Ishikawa (cell line): ENCODE data around the gene SCAF1.

Experiments used
- CEBPB ChIP-seq: IDR thresholded peaks from 2 replicates; pipeline ENCODE4 v1.6.1; 2012
- CREB1 ChIP-seq: IDR thresholded peaks from 2 replicates; pipeline ENCODE4 v1.6.1; 2012; ENCODE audit warnings: low read depth
- EGR1 ChIP-seq: IDR thresholded peaks from 2 replicates; pipeline ENCODE4 v1.6.1; 2012
- EP300 ChIP-seq: IDR thresholded peaks from 2 replicates; pipeline ENCODE4 v1.6.1; 2012; ENCODE audit warnings: borderline replicate concordance
- FOXM1 ChIP-seq: IDR thresholded peaks from 2 replicates; pipeline ENCODE4 v1.6.1; 2012; ENCODE audit warnings: low read depth, borderline replicate concordance
- NFIC ChIP-seq: IDR thresholded peaks from 2 replicates; pipeline ENCODE4 v1.6.1; 2012
- RAD21 ChIP-seq: IDR thresholded peaks from 2 replicates; pipeline ENCODE4 v1.6.1; 2012; ENCODE audit warnings: low read depth
- REST ChIP-seq: IDR thresholded peaks from 2 replicates; pipeline ENCODE4 v1.6.1; 2012; ENCODE audit warnings: low read depth, mild to moderate bottlenecking
- TAF1 ChIP-seq: IDR thresholded peaks from 2 replicates; pipeline ENCODE4 v1.6.1; 2012; ENCODE audit warnings: low read depth, mild to moderate bottlenecking
- TCF12 ChIP-seq: IDR thresholded peaks from 2 replicates; pipeline ENCODE4 v1.6.1; 2012; ENCODE audit warnings: low read depth
- TEAD4 ChIP-seq: IDR thresholded peaks from 2 replicates; pipeline ENCODE4 v1.6.1; 2012
- YY1 ChIP-seq: IDR thresholded peaks from 2 replicates; pipeline ENCODE4 v1.6.1; 2012; ENCODE audit warnings: low read depth
- ZBTB7A ChIP-seq: IDR thresholded peaks from 2 replicates; pipeline ENCODE4 v1.6.1; 2012; ENCODE audit warnings: low read depth
- TF ChIP-seq, protein P1 (sequence below): IDR thresholded peaks from 2 replicates; pipeline ENCODE4 v1.6.1; 2012
- TF ChIP-seq, protein P2 (sequence below): IDR thresholded peaks from 2 replicates; pipeline ENCODE4 v1.6.1; 2012

The SCAF1 gene

GRCh38 chr19:49594993-49595818, 46.8 kb upstream of the SCAF1 start:
- TF ChIP-seq CEBPB (no peak), EGR1 (no peak), TCF12 (no peak), NFIC (no peak), FOXM1 (no peak), ZBTB7A (no peak), REST (no peak), RAD21 (no peak), EP300 (no peak)

DNA sequence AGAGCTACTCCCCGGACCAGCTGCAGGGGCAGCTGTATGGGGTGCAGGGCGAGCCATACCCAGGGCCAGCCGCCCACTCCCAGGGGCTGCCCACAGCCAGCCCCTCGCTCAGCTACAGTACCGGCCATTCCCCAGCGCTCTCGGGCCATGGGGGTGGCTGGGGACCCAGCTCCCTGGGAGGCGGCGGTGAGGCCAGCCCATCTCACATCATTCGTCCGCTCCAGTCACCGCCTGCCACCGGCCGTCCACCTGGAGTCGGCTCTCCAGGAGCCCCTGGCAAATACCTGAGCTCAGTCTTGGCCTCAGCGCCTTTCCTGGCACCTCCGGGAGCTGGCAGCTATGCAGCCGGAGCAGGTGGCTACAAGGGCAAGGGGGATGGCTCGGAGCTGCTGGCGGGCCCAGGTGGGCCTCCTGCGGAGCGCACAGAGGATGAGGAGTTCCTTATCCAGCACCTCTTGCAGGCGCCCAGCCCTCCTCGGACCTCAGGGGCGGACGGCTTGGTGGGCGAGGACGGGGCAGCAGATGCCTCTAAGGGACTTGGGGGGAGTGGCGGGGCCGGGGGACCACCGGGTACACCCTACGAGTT, 46.1 kb upstream of the SCAF1 start:
- TF ChIP-seq ZBTB7A (no peak), TCF12 (no peak), CREB1 (no peak), NFIC (no peak), FOXM1 (no peak), TAF1 (no peak), EP300 (no peak), TEAD4 (no peak), REST (no peak), YY1 (no peak), EGR1 (no peak), CEBPB (no peak), RAD21 (no peak)
- TF ChIP-seq, protein P1, sequence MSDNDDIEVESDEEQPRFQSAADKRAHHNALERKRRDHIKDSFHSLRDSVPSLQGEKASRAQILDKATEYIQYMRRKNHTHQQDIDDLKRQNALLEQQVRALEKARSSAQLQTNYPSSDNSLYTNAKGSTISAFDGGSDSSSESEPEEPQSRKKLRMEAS: no peak
- TF ChIP-seq, protein P2, sequence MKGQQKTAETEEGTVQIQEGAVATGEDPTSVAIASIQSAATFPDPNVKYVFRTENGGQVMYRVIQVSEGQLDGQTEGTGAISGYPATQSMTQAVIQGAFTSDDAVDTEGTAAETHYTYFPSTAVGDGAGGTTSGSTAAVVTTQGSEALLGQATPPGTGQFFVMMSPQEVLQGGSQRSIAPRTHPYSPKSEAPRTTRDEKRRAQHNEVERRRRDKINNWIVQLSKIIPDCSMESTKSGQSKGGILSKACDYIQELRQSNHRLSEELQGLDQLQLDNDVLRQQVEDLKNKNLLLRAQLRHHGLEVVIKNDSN: no peak

GRCh38 chr19:49596407-49596806, 45.6 kb upstream of the SCAF1 start:
- TF ChIP-seq REST (no peak), NFIC (no peak), RAD21 (no peak), CREB1 (no peak)
- TF ChIP-seq, protein P1: no peak

DNA sequence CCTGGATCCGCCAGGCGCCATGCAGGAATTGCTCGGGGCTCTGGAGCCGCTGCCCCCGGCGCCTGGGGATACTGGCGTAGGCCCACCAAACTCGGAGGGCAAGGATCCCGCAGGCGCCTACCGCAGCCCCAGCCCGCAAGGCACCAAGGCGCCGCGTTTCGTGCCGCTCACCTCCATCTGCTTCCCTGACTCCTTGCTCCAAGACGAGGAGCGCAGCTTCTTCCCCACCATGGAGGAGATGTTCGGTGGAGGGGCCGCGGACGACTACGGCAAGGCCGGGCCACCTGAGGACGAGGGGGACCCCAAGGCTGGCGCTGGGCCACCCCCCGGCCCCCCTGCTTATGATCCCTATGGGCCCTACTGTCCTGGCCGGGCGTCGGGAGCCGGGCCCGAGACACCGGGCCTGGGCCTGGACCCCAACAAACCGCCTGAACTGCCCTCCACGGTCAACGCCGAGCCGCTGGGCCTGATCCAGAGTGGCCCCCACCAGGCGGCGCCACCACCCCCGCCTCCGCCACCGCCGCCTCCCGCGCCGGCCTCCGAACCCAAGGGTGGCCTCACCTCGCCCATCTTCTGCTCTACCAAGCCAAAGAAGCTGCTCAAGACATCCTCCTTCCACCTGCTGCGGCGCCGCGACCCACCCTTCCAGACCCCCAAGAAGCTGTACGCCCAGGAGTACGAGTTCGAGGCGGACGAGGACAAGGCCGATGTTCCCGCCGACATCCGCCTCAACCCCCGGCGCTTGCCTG, 44.9 kb upstream of the SCAF1 start:
- TF ChIP-seq EGR1 (no peak), REST (no peak), TEAD4 (no peak), TCF12 (no peak), RAD21 (no peak), FOXM1 (no peak), YY1 (no peak), CREB1 (no peak), NFIC (no peak), CEBPB (no peak), TAF1 (no peak), EP300 (no peak)
- TF ChIP-seq, protein P2: no peak
- TF ChIP-seq, protein P1: no peak
